HFFc6 (cell line): ENCODE measurements around the gene PPFIBP2. TPM values are rescaled to one million over a fixed set of nuclear protein-coding genes. Genes with fewer than 3 reads are reported as not detected.
"Not testable (repeated sequence)": the region's sequence is repeated elsewhere in the genome, so short reads cannot be mapped to it uniquely, and the experiment has no call there.

Source experiments
- DNase-seq: peaks from one replicate; pipeline ENCODE4 v3.0.0-alpha.2; 2018
- H3K27ac Mint-ChIP-seq: 2 replicates; pipeline ENCODE4 v1.8.0; 2020; ENCODE audit warnings: mild to moderate bottlenecking, mixed read lengths
- H3K27me3 Mint-ChIP-seq: 2 replicates; pipeline ENCODE4 v1.8.0; 2021; ENCODE audit warnings: mild to moderate bottlenecking, moderate library complexity, mixed read lengths; ENCODE audit not compliant: insufficient read depth
- H3K36me3 Mint-ChIP-seq: 2 replicates; pipeline ENCODE4 v1.8.0; 2021; ENCODE audit warnings: low read depth, mixed read lengths
- H3K4me1 Mint-ChIP-seq: 2 replicates; pipeline ENCODE4 v1.8.0; 2020; ENCODE audit warnings: low read depth, mixed read lengths
- H3K4me3 Mint-ChIP-seq: 2 replicates; pipeline ENCODE4 v1.8.0; 2020; ENCODE audit warnings: mild to moderate bottlenecking, moderate library complexity, mixed read lengths
- H3K9me3 Mint-ChIP-seq: 2 replicates; pipeline ENCODE4 v1.8.0; 2020; ENCODE audit warnings: mild to moderate bottlenecking, mixed read lengths
- total RNA-seq, 6 experiments: library from RNA; stranded (reverse); fragmentation: NEBNext Ultra II Directional; extraction: Animal tissue kit (Norgen Biotek cat#: 25700); gene quantifications; 2 replicates in 1 of 6; 3 replicates in 5 of 6; pipeline ENCODE4 v1.2.3, GENCODE V29; 2021
- TF ChIP-seq, protein P1 (sequence below): fragments of 200-600 bp; sonication (generic); IDR thresholded peaks from 2 replicates; pipeline ENCODE4 v1.5.0; 2021; ENCODE audit warnings: antibody characterized with exemption, mild to moderate bottlenecking

The PPFIBP2 gene
- total RNA-seq, 6 experiments from 2014 or later: 6.0 to 8.5 (median 7.3) TPM

DNA sequence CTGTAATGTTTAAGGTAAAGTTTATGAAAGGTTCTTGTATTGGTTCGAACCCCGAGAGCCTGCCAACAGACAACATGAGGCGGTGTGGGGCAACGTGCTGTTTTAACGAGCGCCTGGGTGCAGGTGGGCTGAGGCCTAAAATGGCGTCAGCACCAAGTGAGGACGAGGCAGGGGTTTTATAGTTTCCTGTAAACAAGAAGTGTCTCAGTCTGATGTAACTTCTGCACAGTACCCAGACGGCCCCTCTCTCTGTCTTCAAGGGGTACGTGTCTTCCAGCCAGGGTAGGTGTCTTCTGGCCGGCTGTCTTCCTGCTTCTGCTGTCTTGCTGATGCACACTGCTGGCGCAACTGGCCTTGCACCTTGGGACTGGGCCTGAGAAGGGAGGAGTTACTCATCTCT is 2.7 kb downstream of the PPFIBP2 start:
- no peak for DNase-seq
- Mint-ChIP-seq H3K27me3 (peaks cover 25% of the 10 kb centered on the region), H3K27ac (no peak overlapping the region), H3K4me3 (no peak overlapping the region), H3K36me3 (no peaks in the 10 kb centered on the region), H3K9me3 (no peaks in the 10 kb centered on the region), H3K4me1 (peaks cover 10% of the 10 kb centered on the region; the same call in 1 of the 2 replicates)
- TF ChIP-seq, protein P1, sequence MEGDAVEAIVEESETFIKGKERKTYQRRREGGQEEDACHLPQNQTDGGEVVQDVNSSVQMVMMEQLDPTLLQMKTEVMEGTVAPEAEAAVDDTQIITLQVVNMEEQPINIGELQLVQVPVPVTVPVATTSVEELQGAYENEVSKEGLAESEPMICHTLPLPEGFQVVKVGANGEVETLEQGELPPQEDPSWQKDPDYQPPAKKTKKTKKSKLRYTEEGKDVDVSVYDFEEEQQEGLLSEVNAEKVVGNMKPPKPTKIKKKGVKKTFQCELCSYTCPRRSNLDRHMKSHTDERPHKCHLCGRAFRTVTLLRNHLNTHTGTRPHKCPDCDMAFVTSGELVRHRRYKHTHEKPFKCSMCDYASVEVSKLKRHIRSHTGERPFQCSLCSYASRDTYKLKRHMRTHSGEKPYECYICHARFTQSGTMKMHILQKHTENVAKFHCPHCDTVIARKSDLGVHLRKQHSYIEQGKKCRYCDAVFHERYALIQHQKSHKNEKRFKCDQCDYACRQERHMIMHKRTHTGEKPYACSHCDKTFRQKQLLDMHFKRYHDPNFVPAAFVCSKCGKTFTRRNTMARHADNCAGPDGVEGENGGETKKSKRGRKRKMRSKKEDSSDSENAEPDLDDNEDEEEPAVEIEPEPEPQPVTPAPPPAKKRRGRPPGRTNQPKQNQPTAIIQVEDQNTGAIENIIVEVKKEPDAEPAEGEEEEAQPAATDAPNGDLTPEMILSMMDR: no peak

- not testable (repeated sequence) for H3K9me3 Mint-ChIP-seq, H3K4me3 Mint-ChIP-seq, H3K36me3 Mint-ChIP-seq
Measured at GRCh38 chr11:7517743-7518142, 3.9 kb downstream of the PPFIBP2 start.

DNA sequence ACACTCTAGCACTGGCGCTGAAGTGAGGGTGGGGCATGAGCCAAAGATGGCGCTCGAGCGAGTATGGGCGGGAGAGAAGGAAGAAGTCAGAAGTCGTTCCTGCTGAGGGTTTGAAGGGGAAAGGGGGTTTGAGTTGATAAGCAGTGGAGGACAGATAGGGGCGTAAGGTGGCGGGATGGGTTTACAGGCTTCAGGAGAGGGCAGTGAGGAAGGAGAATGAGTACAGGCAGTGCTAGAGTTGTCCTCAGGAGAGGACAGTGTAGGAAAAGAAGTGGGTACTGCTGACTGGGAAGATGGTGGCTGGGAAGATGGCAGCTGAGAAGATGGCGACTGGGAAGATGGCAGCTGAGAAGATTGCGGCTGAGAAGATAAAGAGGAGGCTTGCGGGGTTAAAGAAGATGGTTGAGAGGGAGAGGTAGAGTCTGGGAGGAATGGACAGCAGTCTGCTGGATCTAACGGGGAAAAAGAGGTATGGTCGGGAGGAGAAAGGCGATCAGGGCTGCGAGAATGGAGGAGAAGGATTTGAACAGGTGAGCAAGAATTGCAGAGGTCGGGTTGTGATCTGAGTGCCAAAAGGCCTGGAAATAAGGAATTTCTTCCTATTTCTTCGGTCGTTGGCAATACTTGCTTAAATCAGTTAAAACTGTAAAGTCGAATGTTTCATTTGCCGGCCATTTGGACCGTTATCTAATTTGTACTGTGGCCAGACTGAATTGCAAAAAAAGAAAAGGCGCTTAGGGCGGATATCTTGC is 5.2 kb downstream of the PPFIBP2 start:
- no peak overlapping the region for H3K4me3 Mint-ChIP-seq
- no peak for DNase-seq
- no peaks in the 10 kb centered on the region for H3K9me3 Mint-ChIP-seq
- H3K36me3 Mint-ChIP-seq: no peaks in the 10 kb centered on the region
- no peak overlapping the region for H3K27ac Mint-ChIP-seq
- peaks cover 22% of the 10 kb centered on the region for H3K27me3 Mint-ChIP-seq
- no peaks in the 10 kb centered on the region for H3K4me1 Mint-ChIP-seq
- TF ChIP-seq, protein P1: no peak

More at GRCh38 chr11:7517743-7518142, 3.9 kb downstream of the PPFIBP2 start:
- H3K4me1 Mint-ChIP-seq, H3K27ac Mint-ChIP-seq, DNase-seq: not testable (repeated sequence)
- H3K27me3 Mint-ChIP-seq: peaks cover 24% of the 10 kb centered on the region

- Mint-ChIP-seq H3K4me3 (no peak overlapping the region), H3K27ac (no peak overlapping the region), H3K9me3 (no peaks in the 10 kb centered on the region), H3K4me1 (no peaks in the 10 kb centered on the region; the same call in 1 of the 2 replicates), H3K36me3 (no peaks in the 10 kb centered on the region), H3K27me3 (peaks cover 22% of the 10 kb centered on the region)
- TF ChIP-seq, protein P1: no peak
- DNase-seq: no peak
Measured at GRCh38 chr11:7520011-7520942, 6.5 kb downstream of the PPFIBP2 start.

DNA sequence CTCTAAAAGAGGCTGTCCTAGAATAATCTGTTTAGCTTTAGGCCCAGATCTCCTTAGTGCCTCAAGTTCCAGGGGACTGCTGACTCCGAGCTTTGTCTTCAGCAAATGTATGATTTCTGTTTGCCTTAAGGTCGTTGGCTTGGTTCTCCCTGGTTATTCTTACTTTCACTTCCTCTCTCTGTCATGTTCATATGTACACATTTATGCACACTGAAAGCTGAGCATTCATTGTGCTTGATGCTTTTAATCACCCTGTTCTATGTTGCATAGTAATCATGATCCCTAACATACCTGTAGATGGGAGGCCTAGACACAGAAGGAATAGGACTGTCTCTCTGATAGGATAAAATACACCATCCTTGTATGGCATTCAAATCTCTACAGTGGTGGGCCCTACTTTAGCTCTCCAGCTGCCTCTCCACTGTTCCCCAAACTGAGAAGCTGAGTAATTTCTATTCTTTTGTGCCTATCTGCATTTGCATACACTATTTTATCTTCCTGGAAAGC is 7.2 kb downstream of the PPFIBP2 start:
- TF ChIP-seq, protein P1: no peak

More for the DNA sequence above, 7.2 kb downstream of the PPFIBP2 start:
- H3K27ac Mint-ChIP-seq: no peak overlapping the region
- H3K36me3 Mint-ChIP-seq: no peaks in the 10 kb centered on the region
- H3K4me1 Mint-ChIP-seq: no peaks in the 10 kb centered on the region; the same call in 1 of the 2 replicates
- no peaks in the 10 kb centered on the region for H3K9me3 Mint-ChIP-seq
- H3K4me3 Mint-ChIP-seq: no peak overlapping the region
- peaks cover 20% of the 10 kb centered on the region for H3K27me3 Mint-ChIP-seq
- DNase-seq: no peak
